Epithelial cell of esophagus (primary cell): ENCODE measurements around the gene DAGLA.
A peak's percentile ranks its signal among the peaks of the same experiment; 100 is the strongest.

Source experiments
- DNase-seq: peaks from one replicate; pipeline ENCODE4 v3.0.0; 2010; ENCODE audit warnings: low read depth
- H3K4me3 ChIP-seq: 2 replicates; pipeline ENCODE4 v1.5.1; 2011; ENCODE audit warnings: mild to moderate bottlenecking, low read length, control low read depth
- TF ChIP-seq, protein P1 (sequence below): IDR thresholded peaks from 2 replicates; pipeline ENCODE4 v1.5.1; 2011; ENCODE audit warnings: low read depth, mild to moderate bottlenecking, low read length, control low read depth, inconsistent platforms; ENCODE audit not compliant: insufficient read depth; ENCODE audit errors: missing control alignments

DAGLA gene

DNA sequence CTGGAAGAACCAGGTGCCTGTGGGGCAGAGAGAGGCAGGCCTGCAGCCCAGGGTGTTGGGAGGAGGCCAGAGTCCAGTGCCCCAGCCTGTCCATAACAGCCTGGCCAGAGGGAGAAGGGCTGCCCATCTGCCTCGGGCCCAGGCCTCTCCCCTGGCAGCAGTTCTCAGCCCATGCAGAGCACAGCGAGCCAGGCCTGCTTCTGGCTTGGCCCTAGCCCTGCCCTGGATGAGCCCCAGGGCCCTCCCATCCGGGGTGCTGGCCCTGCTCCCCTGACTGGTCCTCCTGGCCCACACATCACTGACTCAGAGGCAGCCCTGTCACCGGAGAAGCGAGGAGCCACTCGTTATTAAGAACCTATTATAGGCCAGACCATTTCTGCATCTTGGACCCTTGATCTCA lies 52.5 kb downstream of the DAGLA start:
- TF ChIP-seq, protein P1, sequence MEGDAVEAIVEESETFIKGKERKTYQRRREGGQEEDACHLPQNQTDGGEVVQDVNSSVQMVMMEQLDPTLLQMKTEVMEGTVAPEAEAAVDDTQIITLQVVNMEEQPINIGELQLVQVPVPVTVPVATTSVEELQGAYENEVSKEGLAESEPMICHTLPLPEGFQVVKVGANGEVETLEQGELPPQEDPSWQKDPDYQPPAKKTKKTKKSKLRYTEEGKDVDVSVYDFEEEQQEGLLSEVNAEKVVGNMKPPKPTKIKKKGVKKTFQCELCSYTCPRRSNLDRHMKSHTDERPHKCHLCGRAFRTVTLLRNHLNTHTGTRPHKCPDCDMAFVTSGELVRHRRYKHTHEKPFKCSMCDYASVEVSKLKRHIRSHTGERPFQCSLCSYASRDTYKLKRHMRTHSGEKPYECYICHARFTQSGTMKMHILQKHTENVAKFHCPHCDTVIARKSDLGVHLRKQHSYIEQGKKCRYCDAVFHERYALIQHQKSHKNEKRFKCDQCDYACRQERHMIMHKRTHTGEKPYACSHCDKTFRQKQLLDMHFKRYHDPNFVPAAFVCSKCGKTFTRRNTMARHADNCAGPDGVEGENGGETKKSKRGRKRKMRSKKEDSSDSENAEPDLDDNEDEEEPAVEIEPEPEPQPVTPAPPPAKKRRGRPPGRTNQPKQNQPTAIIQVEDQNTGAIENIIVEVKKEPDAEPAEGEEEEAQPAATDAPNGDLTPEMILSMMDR: no peak
- no peak overlapping the region for H3K4me3 ChIP-seq
- DNase-seq: peak; percentile 42

DNA sequence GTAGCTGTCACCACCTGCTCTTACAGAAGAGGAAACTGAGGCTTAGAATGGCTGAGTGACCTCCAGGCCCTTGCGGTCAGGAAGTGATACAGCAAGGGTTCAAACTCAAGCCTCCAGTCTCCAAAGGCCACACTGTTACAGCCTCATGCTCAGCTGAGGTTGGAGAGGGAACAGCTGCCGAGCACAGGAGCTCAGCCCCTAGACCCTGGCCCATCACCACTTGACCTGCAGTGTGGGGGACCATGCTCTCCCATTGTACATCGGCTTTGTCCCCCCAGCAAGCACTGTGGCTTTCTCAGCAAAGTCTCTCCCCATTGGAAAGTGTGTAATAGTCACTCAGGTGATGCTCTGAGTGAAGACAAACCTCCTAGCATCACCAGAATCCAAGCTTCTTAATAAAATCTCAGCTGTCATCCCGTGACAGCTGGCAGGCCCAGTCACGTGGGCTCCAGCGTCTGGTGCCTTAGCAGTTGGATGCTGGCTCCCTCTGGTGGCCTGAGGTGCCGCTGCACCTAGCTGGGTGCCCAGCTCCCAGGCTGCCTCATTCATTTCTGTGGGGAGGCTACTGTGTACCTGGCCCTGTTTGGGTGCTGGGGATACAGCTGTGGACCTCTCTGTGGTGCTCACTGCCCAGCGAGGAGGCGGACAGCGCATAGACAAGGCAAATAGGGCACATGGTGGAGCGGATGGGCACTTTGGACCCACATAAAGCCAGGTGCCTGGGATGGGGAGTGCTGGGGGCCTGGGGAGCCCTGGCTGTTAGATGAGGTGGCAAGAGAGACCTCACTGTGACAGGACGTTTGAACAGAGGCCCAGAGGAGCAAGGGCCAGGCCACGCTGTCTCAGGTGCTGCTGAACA lies 53.2 kb downstream of the DAGLA start:
- TF ChIP-seq, protein P1: peak; percentile 98
- no peak overlapping the region for H3K4me3 ChIP-seq
- peak; percentile 84 for DNase-seq

DNA sequence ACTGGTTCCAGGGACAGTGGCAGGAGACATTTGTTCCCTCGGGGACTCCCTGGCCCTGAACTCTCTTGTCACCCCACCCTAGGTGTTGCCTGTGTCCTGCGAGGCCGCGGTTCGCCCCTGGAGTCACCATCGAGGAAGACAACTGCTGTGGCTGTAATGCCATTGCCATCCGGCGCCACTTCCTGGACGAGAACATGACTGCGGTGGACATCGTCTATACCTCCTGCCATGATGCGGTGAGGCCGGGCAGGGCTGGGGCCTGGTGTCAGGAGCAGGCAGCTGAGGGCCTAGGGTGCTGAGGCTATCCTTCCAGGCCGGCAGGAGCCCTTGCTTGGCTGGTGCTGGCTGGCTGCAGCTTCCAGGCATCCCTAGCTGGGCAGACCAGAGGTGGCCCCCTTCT lies 54.6 kb downstream of the DAGLA start:
- TF ChIP-seq, protein P1: no peak
- no peak for DNase-seq
- H3K4me3 ChIP-seq: no peak overlapping the region

DNA sequence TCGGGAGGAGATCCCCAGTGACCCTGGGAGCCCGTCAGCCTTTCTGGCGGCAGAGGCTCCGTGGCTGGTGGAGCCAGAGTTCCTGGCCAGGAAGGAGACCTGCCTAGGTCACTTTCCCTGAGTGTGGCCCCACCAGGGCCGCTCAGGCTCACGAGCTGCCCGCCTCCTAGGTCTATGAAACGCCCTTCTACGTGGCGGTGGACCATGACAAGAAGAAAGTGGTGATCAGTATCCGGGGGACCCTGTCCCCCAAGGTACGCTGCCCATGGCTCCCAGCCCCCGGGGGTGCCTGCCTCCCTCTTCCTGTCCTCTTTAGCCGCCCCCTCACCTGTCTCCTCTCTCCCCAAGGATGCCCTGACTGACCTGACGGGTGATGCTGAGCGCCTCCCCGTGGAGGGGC lies 55.2 kb downstream of the DAGLA start:
- TF ChIP-seq, protein P1: no peak
- no peak overlapping the region for H3K4me3 ChIP-seq
- DNase-seq: no peak

DNA sequence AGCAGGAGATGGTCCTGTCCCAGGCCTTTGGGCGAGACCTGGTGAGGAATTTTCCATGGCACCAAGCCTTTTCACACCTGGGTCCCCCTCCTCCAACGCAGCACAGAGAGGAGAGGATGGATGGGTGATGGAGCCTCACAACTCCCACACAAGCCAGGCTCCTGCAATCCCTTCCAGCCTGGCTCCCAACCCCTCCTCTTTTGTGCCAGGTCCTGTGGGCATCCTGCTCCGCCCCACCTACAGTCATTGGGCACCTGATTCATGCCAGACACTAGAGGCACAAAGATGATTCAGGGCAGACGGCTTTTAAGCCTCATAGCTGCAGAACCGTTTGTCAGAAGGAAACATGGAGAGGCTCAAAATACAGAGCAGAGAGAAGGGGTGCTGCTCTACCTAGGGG lies 56.1 kb downstream of the DAGLA start:
- no peak overlapping the region for H3K4me3 ChIP-seq
- DNase-seq: peak; percentile 68
- TF ChIP-seq, protein P1: no peak

DNA sequence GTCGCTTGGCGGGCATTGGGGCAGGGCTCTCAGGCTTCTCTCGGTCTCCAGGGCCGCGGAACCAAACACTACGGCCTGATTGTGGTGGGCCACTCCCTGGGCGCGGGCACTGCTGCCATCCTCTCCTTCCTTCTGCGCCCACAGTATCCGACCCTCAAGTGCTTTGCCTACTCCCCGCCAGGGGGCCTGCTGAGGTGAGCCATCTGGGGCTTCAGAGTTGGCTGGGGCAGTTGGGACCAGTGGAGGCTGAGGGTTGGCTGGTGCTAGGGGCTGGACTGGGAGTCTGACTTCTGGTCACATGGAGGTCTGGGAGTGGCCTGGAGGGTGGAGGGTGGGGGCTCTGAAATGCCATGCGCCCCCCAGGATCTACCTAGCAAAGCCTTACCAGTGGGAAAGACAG lies 56.9 kb downstream of the DAGLA start:
- no peak overlapping the region for H3K4me3 ChIP-seq
- TF ChIP-seq, protein P1: no peak
- no peak for DNase-seq
